HUDEP-2 (cell line): Measurements from ENCODE around the gene SPATA46.
A peak's percentile ranks its signal among the peaks of the same experiment; 100 is the strongest.

Experiments
- DNase-seq, 76 experiments: peaks; one replicate each; lab custom pipeline; 2025; ENCODE audit not compliant: unreplicated experiment in 76 of 76; lab: John Stamatoyannopoulos, UW

Gene SPATA46

GRCh38 chr1:162375463-162375862 is 1.2 kb downstream of the SPATA46 start:
- DNase-seq: no peak

- DNase-seq: no peak
These were observed 2.2 kb downstream of the SPATA46 start for GRCh38 chr1:162374406-162374805.

GRCh38 chr1:162373541-162374260 is 3.0 kb downstream of the SPATA46 start:
- DNase-seq: no peak

- DNase-seq: no peak
These were observed 3.6 kb downstream of the SPATA46 start for GRCh38 chr1:162373072-162373427.

- DNase-seq: peak in 73 of 76 experiments; percentile 10 to 88 (median 74)
These were observed 4.2 kb downstream of the SPATA46 start for GRCh38 chr1:162372159-162373071.

- no peak for DNase-seq
These were observed 5.0 kb downstream of the SPATA46 start for GRCh38 chr1:162371611-162372010.

- no peak for DNase-seq
These were observed 5.9 kb downstream of the SPATA46 start for GRCh38 chr1:162370721-162371120.

- no peak for DNase-seq
These were observed 6.5 kb downstream of the SPATA46 start for GRCh38 chr1:162370161-162370560.

- DNase-seq: no peak
These were observed 7.1 kb downstream of the SPATA46 start for GRCh38 chr1:162369571-162369970.

- no peak for DNase-seq
These were observed 8.2 kb downstream of the SPATA46 start for GRCh38 chr1:162368451-162368850.

GRCh38 chr1:162367772-162368171 is 8.9 kb downstream of the SPATA46 start:
- no peak for DNase-seq

- DNase-seq: no peak
These were observed 9.6 kb downstream of the SPATA46 start for GRCh38 chr1:162367073-162367472.

GRCh38 chr1:162366671-162367070 is 10.0 kb downstream of the SPATA46 start:
- peak in 1 of 76 experiments; percentile 6 for DNase-seq

GRCh38 chr1:162366149-162366548 is 10.5 kb downstream of the SPATA46 start:
- no peak for DNase-seq

- no peak for DNase-seq
These were observed 11.2 kb downstream of the SPATA46 start for GRCh38 chr1:162365284-162366020.

- no peak for DNase-seq
These were observed 12.2 kb downstream of the SPATA46 start for GRCh38 chr1:162364498-162364897.

GRCh38 chr1:162363823-162364222 is 12.8 kb downstream of the SPATA46 start:
- DNase-seq: no peak

- DNase-seq: no peak
These were observed 15.3 kb downstream of the SPATA46 start for GRCh38 chr1:162361349-162361748.

- DNase-seq: no peak
These were observed 15.8 kb downstream of the SPATA46 start for GRCh38 chr1:162360874-162361260.

- DNase-seq: no peak
These were observed 16.3 kb downstream of the SPATA46 start for GRCh38 chr1:162360237-162360873.
